Measurements from ENCODE around the gene FBXL7. TPM values are rescaled to one million over a fixed set of nuclear protein-coding genes. Genes with fewer than 3 reads are reported as not detected.

FBXL7 gene
- total and polyA plus RNA-seq, 10 donors = 1.1 to 12.9 (median 8.3) TPM

DNA sequence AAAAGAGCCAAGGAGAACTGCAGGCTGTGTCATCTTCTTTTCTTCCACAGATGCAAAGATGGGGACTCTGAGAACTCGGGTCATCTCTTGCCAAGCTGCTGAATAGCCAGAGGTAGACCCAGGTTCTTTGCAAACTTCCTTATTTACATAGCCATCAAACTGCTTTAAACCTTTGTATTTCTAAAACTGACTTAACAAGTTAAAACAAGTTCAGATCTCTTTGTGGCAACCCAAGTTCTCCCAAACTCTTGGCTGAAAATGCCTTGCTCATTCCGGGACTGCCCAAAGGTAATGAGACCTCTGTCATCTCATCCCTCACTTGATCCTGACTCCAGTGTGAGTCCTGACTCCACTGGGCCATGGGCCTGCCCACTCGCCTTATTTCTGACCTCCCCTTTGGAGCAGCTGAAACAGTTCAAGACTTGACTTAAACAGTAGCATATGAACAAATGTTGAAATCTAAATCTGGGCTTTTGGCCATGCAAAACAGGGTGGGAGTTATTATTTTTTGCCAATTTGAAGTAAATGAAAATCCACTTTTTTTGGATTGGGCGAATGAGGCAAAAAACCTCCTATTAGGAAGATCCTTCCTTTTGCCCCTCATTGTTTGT, 50.6 kb downstream of the FBXL7 start:
- Histone ChIP-seq H3K9me3 (peaks cover 0 to 7% (median 0%) of the 10 kb centered on the region in 8 donors), H3K4me1 (peaks cover 0 to 5% (median 0%) of the 10 kb centered on the region in 6 donors), H3K4me3 (no peak overlapping the region), H3K36me3 (no peaks in the 10 kb centered on the region), H3K27ac (no peak overlapping the region), H3K27me3 (replicated peaks in 1 of 7) (no peaks in the 10 kb centered on the region)
- 57 to 78% (median 67%) methylated on average over 4 of the region's 4 CpGs for WGBS, 5 donors
- intact Hi-C loops (cut with DNase I; ENCODE audit: low total_unique reads) = no loop called here
- no peak for DNase-seq
- TF ChIP-seq, protein P1, sequence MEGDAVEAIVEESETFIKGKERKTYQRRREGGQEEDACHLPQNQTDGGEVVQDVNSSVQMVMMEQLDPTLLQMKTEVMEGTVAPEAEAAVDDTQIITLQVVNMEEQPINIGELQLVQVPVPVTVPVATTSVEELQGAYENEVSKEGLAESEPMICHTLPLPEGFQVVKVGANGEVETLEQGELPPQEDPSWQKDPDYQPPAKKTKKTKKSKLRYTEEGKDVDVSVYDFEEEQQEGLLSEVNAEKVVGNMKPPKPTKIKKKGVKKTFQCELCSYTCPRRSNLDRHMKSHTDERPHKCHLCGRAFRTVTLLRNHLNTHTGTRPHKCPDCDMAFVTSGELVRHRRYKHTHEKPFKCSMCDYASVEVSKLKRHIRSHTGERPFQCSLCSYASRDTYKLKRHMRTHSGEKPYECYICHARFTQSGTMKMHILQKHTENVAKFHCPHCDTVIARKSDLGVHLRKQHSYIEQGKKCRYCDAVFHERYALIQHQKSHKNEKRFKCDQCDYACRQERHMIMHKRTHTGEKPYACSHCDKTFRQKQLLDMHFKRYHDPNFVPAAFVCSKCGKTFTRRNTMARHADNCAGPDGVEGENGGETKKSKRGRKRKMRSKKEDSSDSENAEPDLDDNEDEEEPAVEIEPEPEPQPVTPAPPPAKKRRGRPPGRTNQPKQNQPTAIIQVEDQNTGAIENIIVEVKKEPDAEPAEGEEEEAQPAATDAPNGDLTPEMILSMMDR (IDR thresholded peaks at IDR 0.05 in 8 of 11, conservative IDR thresholded peaks at IDR 0.05 in 3 of 11) = no peak
- no peak for TF ChIP-seq POLR2AphosphoS5 (IDR thresholded peaks at IDR 0.05)

DNA sequence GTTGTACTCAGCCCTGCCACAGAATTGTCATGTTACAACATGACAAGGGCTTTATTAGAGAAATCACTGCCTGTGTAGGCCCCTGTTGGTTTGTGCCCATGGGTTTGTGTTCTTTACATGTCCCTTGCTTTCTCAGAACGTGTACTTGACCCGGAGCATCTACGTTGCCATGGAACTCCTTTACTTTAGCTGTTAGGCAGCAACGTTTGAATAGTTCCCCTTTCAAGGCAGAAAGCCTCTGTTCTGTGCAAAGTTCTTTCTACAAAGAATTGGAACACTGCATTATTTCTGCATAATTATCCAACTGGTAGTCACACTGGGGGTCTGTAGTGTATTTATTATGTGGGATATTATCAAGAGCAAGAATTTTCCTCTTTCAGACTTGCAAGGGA, 51.1 kb downstream of the FBXL7 start:
- Histone ChIP-seq H3K4me1 (peaks cover 0 to 5% (median 0%) of the 10 kb centered on the region in 6 donors), H3K27me3 (replicated peaks in 1 of 7) (no peaks in the 10 kb centered on the region), H3K36me3 (no peaks in the 10 kb centered on the region), H3K27ac (no peak overlapping the region), H3K4me3 (no peak overlapping the region), H3K9me3 (peaks cover 0 to 7% (median 0%) of the 10 kb centered on the region in 8 donors)
- 60 to 74% (median 63%) methylated on average over 4 of the region's 4 CpGs for WGBS, 5 donors
- DNase-seq = no peak
- TF ChIP-seq POLR2A (IDR thresholded peaks at IDR 0.05) = no peak
- TF ChIP-seq, protein P1 (IDR thresholded peaks at IDR 0.05 in 8 of 11, conservative IDR thresholded peaks at IDR 0.05 in 3 of 11) = no peak
- TF ChIP-seq POLR2AphosphoS5 (IDR thresholded peaks at IDR 0.05) = no peak
- intact Hi-C loops (cut with DNase I; ENCODE audit: low total_unique reads) = no loop called here

DNA sequence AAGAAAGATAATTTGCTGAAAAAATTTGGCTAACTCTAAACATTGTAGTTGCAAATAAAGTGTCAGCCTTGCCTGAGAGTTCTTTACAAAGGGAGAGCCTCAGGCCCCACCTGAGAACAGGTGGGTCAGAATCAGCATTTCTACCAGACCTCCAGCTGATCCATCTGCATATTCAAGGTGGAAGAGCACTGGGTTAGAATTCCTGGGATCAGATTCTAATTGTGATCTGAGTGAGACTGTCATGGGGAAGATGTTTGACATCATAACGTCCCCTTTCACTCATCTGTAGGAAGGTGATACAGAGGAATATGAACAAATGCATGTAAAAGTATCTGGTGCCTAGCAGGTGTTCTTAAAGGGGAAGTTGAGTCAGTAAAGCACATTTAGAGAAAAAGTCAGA, 54.6 kb downstream of the FBXL7 start:
- 44 to 79% (median 63%) methylated on average over 1 of the region's 1 CpG for WGBS, 5 donors
- no peaks in the 10 kb centered on the region for H3K27me3 ChIP-seq (replicated peaks in 1 of 7)
- no peaks in the 10 kb centered on the region for H3K36me3 ChIP-seq
- TF ChIP-seq POLR2AphosphoS5 (IDR thresholded peaks at IDR 0.05) = no peak
- TF ChIP-seq, protein P1 (IDR thresholded peaks at IDR 0.05 in 8 of 11, conservative IDR thresholded peaks at IDR 0.05 in 3 of 11) = no peak
- no peak for TF ChIP-seq POLR2A (IDR thresholded peaks at IDR 0.05)
- H3K4me1 ChIP-seq = no peaks in the 10 kb centered on the region
- no peak overlapping the region for H3K4me3 ChIP-seq
- no peak overlapping the region for H3K27ac ChIP-seq
- intact Hi-C loops (cut with DNase I; ENCODE audit: low total_unique reads) = no loop called here
- peaks cover 0 to 7% (median 0%) of the 10 kb centered on the region in 8 donors for H3K9me3 ChIP-seq
- DNase-seq = no peak

GRCh38 chr5:15555176-15555575, 55.2 kb downstream of the FBXL7 start:
- H3K27me3 ChIP-seq (replicated peaks in 1 of 7) = no peaks in the 10 kb centered on the region
- no peak for TF ChIP-seq POLR2A (IDR thresholded peaks at IDR 0.05)
- TF ChIP-seq POLR2AphosphoS5 (IDR thresholded peaks at IDR 0.05) = no peak
- peaks cover 0 to 7% (median 0%) of the 10 kb centered on the region in 8 donors for H3K9me3 ChIP-seq
- H3K4me1 ChIP-seq = no peaks in the 10 kb centered on the region
- no peak overlapping the region for H3K4me3 ChIP-seq
- H3K27ac ChIP-seq = no peak overlapping the region
- DNase-seq = no peak
- intact Hi-C loops (cut with DNase I; ENCODE audit: low total_unique reads) = no loop called here
- WGBS, 5 donors = 88 to 96% (median 92%) methylated on average over 4 to 5 of the region's 5 CpGs
- H3K36me3 ChIP-seq = no peaks in the 10 kb centered on the region

Measured in spleen (tissue), 11 donors.